ENCODE data around the gene OR4D1.

Gene OR4D1

DNA sequence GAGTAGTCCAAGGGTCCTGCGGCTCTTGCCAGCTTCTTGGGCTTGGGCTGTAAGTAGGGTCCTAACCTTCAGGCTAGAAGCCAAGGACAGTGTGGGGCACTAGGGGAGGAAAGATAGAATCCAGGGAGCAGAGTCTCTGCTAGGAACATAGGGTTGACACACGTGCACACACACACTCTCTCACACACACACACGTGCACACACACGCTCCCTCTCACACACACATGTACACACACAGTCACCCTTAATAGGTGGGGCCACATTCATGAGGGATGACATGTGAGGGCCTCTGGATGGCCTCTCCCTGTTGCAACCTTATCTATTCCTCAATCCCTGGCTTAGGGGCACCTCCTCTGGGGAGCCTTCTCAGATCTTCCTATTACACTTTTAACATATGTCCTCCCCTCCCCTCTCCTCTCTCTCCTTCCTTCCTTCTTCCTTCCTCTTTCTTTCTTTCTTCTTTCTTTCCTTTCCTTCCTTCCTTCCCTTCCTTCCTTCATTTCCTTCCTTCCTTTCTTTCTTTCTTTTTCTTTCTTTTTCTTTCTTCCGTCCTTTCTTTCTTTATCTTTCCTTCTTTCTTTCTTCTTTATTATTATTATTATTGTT lies 47.4 kb downstream of the OR4D1 start:
- DNase-seq (ENCODE audit: low spot score), result no peak

DNA sequence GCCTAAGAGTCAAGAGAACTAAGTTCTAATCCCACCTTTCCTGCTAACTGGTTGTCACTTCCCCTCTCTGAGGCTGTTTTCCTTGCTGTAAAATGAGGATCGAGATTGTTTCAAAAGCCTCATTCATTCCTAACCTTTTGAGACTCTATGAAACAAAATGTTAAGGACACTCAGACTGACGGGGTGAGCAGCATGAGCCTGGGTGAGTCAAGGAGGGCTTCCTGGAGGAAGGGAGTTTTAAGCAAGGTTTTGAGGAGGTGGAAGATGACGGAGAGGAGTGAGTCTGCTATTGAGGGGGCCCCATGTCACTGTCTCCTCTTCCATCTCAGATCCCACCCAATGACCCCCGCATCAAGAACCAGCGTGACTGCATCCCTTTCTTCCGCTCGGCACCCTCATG lies 48.4 kb downstream of the OR4D1 start:
- no peak for DNase-seq (ENCODE audit: low spot score)

DNA sequence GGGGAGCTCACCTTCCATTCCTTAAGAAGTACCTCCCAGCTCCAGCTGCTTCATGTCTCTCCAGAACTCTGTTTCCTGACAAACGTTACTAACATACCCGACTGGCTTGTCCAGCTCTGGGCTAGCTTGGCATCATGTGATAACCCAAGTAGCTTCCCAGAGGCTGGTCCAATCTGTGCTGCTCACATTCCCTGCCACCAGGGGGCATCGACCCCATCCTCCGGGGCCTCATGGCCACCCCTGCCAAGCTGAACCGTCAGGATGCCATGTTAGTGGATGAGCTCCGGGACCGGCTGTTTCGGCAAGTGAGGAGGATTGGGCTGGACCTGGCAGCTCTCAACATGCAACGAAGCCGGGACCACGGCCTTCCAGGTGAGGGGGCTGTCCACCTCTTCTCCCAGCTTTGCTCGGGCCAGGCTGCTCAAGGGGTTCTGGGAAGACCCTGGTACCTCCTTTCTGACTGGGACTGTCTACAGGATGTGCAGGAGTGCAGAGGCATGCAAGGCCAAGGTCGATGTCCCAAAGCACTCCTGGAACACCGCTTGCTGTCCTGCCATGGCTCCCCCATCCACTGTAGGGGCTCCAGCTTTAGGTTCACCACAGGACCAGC lies 51.9 kb downstream of the OR4D1 start:
- DNase-seq (ENCODE audit: low spot score), result peak; percentile 57

DNA sequence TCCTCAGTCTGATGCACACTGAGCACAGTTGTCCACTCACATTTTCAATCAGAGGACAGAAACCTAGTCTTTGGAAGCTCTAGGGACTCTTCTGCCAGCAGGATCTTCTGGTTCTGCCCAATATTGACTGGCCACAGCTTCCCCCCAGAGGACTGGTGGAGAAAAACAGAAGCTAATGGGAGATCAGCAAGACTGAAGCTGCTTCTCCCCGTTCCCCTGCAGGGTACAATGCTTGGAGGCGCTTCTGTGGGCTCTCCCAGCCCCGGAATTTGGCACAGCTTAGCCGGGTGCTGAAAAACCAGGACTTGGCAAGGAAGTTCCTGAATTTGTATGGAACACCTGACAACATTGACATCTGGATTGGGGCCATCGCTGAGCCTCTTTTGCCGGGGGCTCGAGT lies 54.7 kb downstream of the OR4D1 start:
- no peak for DNase-seq (ENCODE audit: low spot score)

DNA sequence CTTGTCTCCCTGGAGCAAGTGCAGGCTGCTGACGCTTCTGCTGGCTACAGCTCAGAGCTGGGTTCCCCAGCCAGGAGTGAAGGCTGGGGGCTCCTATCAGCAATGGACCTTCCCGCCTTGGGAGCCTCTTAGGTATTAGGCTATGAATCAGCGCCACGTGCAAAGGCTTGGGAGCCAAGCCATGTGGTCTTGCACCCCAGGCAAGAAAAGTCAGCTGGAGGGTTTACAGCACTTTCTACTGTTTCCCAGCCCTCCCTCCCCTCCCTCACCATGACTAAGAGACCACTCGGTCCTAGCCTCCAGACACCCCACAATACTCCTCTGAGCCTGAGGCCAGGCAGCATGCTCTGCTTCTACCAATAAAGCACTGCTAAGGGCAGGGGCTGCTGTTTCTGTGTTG lies 56.6 kb downstream of the OR4D1 start:
- DNase-seq (ENCODE audit: low spot score), result no peak

DNA sequence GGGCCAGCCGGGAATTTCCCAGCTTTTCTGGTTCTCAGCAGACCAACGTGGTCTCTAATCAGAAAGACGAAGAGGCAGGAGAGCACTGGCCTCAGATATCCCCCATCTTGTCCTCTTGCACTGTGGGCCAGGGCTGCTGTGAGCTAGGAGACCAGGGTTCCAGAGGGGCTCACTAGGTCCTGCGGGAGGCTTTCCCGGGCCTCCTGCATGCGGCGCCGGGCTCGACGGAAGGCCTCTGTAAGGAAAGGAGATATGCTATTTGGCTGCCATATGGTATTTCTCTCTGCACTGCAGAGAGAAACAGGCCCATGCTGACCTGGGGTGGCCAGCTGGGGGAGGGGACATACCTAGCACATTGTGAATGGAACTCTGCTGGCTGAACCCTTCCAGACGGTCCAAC lies 57.8 kb downstream of the OR4D1 start:
- no peak for DNase-seq (ENCODE audit: low spot score)

DNA sequence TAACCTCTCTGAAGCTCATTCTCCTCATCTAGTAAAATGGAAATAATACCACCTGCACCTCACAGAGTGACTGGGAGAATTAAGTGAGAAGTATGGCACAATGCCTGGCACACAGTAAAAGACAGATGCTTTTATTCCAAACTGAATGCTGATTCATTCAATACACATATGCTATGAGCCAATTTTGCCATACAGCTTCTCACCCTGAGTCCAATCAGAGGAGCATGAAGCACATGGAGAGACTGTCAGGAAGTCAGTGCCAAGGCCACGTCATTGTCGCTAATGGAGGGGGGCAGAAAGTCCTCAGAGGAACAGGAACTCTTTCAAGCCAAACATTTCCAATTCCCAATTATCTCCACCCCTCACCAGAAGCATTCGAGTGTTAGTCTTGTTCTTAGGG lies 59.3 kb downstream of the OR4D1 start:
- DNase-seq (ENCODE audit: low spot score), result no peak

DNA sequence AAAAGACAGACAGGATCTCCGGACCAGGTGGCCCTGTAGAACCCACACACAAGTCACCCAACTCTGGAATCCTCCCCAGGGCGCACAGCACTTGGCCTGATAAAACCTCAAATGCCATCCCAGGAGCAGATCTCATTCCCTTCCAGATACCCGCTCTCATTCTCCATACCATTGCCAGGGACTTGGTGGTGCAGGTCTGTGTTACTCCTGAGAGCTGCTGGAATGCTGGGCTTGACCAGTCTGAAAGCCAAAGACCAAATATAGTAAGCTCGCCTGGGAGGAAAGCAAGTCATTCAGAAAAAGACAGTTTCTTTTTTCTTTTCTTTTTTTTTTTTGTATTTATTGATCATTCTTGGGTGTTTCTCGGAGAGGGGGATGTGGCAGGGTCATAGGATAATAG lies 60.2 kb downstream of the OR4D1 start:
- DNase-seq (ENCODE audit: low spot score), result no peak

Measured in AG08396 (cell line).